CD4-positive, alpha-beta T cell treated with Interleukin-12 subunit alpha and Interleukin-12 subunit beta, for 1 hour (primary cell): ENCODE data around the gene CCIN.

Experiments used
- DNase-seq: peaks from one replicate; pipeline ENCODE4 v3.0.0-alpha.2; 2020

The CCIN gene

GRCh38 chr9:36192196-36192595 is 23.0 kb downstream of the CCIN start:
- no peak for DNase-seq

GRCh38 chr9:36193023-36193422 is 23.8 kb downstream of the CCIN start:
- DNase-seq: no peak

GRCh38 chr9:36194326-36195000 is 25.3 kb downstream of the CCIN start:
- no peak for DNase-seq

- DNase-seq: no peak
Measured at GRCh38 chr9:36204906-36205547, 35.8 kb downstream of the CCIN start.

- no peak for DNase-seq
Measured at GRCh38 chr9:36207016-36207415, 37.8 kb downstream of the CCIN start.

- no peak for DNase-seq
Measured at GRCh38 chr9:36207546-36208012, 38.4 kb downstream of the CCIN start.

GRCh38 chr9:36208521-36209253 is 39.5 kb downstream of the CCIN start:
- no peak for DNase-seq

- DNase-seq: no peak
Measured at GRCh38 chr9:36210722-36211121, 41.5 kb downstream of the CCIN start.

- no peak for DNase-seq
Measured at GRCh38 chr9:36211510-36211909, 42.3 kb downstream of the CCIN start.

GRCh38 chr9:36213387-36213786 is 44.2 kb downstream of the CCIN start:
- no peak for DNase-seq

GRCh38 chr9:36213989-36214388 is 44.8 kb downstream of the CCIN start:
- DNase-seq: no peak

GRCh38 chr9:36214571-36214970 is 45.4 kb downstream of the CCIN start:
- DNase-seq: no peak

- no peak for DNase-seq
Measured at GRCh38 chr9:36217256-36217968, 48.2 kb downstream of the CCIN start.

GRCh38 chr9:36218011-36218410 is 48.8 kb downstream of the CCIN start:
- no peak for DNase-seq

GRCh38 chr9:36218411-36218901 is 49.3 kb downstream of the CCIN start:
- DNase-seq: peak; percentile 6
